GM18861 (cell line): ENCODE data around the gene SLC6A5.

ENCODE experiments used
- ATAC-seq: cut with Tn5 transposase; IDR thresholded peaks from one replicate; pipeline ENCODE4 v1.9.1; 2021; ENCODE audit not compliant: unreplicated experiment

The SLC6A5 gene

GRCh38 chr11:20620988-20621387 lies 21.6 kb downstream of the SLC6A5 start:
- no peak for ATAC-seq

- ATAC-seq, result no peak
Measured at GRCh38 chr11:20621679-20622078, 22.3 kb downstream of the SLC6A5 start.

GRCh38 chr11:20623252-20623651 lies 23.8 kb downstream of the SLC6A5 start:
- ATAC-seq, result no peak

- ATAC-seq, result no peak
Measured at GRCh38 chr11:20626279-20626678, 26.9 kb downstream of the SLC6A5 start.

DNA sequence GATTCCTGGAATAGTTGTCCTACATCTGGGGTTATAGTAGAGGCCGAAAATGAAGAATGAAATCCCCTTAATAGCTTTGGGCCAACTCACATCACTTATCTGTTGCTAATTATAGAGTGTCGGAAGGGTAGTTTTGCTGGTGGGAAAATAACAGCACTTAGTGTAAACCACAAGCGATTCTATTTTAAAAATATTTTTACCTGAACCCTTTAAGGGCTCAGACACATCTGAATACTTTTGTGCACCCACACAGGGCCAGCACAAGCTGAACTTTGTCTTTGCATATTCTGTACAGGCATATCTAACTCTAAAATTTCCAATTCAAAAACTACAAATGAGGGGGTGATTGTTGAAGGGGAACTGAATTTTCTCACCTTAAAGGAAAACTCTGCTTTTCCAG lies 27.6 kb downstream of the SLC6A5 start:
- no peak for ATAC-seq

DNA sequence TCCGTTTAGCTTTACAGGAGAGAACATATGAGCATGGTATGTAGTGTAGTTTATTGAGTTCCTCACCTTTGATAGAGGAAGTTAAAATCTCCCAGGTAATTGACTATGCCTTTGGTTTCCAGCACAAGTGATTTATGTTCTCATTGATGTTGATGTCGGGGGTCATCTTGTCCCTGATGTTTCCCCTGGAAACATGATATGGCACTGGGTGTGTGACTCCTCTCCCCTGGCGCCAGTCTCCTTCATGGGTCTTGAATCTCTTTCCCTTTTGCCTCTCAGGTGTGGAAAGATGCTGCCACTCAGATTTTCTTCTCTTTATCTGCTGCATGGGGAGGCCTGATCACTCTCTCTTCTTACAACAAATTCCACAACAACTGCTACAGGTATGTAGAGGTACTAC lies 28.3 kb downstream of the SLC6A5 start:
- no peak for ATAC-seq

- no peak for ATAC-seq
Measured at GRCh38 chr11:20631519-20632168, 32.2 kb downstream of the SLC6A5 start.

DNA sequence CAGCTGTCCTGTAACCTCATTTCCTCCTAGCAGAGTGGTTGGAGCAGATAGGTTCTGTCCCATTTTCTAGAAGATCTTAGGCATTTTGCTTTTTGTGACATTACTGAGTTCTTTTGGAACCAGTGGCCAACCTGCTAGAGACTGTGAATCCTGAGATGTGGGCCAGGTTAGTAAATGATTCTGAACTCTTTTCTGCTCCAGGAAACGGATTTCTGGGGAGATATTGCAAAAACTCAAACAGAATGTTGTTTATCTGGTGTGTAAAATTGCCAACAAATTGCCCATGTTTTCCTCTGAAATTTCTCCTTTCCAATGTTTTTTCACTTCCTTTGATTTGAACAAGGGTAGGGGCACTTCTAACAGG lies 32.7 kb downstream of the SLC6A5 start:
- no peak for ATAC-seq

GRCh38 chr11:20634044-20634443 lies 34.6 kb downstream of the SLC6A5 start:
- ATAC-seq, result no peak

DNA sequence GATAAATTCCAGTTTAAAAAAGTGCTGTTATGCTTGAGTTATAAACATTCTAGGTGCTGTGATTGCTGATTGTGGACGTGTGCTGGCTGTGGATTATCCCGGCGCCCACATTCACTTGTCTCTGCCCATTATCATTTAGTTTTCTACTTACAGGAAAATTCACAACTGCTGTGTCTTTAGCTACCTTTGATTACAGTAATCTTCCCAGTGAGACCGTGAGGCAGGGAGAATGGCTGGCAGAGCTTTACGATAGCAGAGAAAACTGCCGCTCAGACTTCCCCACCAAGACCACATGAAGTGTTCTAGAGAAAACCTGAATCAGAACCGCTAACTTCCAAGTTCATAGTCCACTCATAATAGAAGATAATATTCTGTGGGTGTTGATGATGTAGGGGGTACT lies 35.4 kb downstream of the SLC6A5 start:
- ATAC-seq, result no peak

GRCh38 chr11:20638074-20638473 lies 38.7 kb downstream of the SLC6A5 start:
- no peak for ATAC-seq

- no peak for ATAC-seq
Measured at GRCh38 chr11:20639688-20640087, 40.3 kb downstream of the SLC6A5 start.

GRCh38 chr11:20640401-20640800 lies 41.0 kb downstream of the SLC6A5 start:
- ATAC-seq, result no peak

DNA sequence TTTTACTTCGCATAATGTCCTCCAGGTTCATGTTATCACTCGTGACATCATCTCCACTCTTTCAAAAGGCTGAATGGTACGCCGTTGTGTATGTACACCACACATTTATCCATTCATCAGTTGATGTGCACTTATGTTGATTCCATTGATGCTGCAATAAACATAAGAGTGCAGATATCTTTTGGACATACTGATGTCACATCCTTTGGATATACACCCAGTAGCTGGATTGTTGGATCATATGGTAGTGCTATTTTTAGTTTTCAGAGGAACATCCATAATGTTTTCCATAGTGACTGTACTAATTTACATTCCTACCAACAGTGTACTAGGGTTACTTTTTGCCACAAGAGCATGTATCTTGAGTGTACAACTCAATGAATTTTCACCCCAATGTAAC lies 45.0 kb downstream of the SLC6A5 start:
- no peak for ATAC-seq

DNA sequence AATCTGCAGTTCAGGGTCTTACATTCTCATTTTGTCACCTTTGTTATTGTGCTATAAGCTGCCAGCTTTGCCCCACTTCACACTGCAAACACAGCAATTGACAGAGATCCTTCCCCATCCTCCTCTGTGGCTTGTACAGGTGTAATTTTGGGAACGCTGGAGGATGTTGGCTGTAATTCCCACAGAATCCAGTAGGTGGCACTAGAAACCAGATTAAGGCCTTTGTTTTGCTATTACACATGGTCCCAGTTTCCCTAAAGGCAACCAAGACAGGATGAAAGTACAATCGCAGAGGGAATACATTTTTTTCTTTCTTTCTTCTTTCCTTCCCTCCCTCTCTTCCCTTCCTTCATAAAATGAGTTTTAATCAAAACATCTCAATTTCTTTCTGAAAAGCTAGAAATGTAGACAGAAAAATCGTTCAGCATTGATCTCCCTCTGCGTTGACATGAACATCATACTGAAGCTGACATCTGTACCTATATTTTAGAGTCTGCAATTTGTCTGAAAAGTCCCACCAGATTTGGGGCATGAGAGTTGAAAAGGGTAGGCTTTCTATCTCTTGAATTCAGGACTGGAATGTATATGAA lies 48.7 kb downstream of the SLC6A5 start:
- ATAC-seq, result peak; percentile 56

DNA sequence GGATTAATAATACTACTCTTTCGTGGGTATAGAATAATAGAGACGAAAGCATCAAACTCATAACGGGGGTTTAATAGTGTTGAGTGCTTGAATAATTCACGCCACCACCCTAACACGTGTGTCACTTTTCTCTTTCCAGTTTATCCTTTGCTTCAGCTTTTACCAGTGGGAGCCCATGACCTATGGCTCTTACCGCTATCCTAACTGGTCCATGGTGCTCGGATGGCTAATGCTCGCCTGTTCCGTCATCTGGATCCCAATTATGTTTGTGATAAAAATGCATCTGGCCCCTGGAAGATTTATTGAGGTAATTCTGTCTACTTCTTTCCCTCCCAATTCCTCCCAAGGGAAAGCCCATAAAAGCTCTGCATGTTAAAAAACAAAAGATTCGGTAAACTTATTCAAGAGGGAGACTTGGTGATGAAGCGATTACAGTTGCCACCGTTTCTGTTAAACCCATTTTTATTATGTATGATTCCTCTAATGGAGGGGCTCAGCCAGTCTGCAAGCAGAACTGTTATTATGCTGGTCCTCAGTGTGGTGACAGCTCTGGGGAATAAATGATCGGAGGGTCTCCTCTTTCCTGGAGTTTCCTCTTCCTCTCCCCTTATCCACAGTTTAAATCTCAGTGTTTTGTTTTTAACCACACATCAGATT lies 52.9 kb downstream of the SLC6A5 start:
- ATAC-seq, result no peak

- ATAC-seq, result no peak
Measured at GRCh38 chr11:20654038-20654437, 54.6 kb downstream of the SLC6A5 start.

- ATAC-seq, result no peak
Measured at GRCh38 chr11:20656901-20657300, 57.5 kb downstream of the SLC6A5 start.

DNA sequence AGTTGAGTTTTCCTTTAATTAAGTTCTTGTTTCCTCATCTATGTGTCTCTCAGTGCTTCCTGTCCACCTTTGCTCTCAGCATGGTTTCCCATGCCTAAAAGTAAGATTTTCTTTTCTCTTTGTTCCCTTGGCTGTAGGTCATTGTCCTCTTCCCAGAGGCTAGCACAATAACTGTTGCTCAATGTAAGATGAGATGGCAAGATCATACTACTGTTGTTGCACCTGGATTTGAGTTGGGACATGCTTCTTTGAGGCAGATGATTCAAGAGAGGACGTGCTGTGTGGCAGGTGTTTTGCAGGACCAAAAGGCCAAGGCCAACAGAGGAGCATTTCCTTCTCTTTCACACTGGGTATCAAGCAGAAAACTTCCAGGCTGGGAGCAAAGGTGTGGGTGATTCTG lies 58.7 kb downstream of the SLC6A5 start:
- ATAC-seq, result no peak

GRCh38 chr11:20661445-20661844 lies 62.0 kb downstream of the SLC6A5 start:
- no peak for ATAC-seq

GRCh38 chr11:20661850-20662249 lies 62.4 kb downstream of the SLC6A5 start:
- ATAC-seq, result no peak

GRCh38 chr11:20668131-20668809 lies 68.9 kb downstream of the SLC6A5 start:
- no peak for ATAC-seq
